ENCODE data around the gene PAK1. TPM values are rescaled to one million over a fixed set of nuclear protein-coding genes. Genes with fewer than 3 reads are reported as not detected.

Gene PAK1
- total RNA-seq = 10 to 100 TPM; 40.8 to 56.8 TPM

- ATAC-seq (replicated peaks in 1 of 2) (peak; percentile 80 to 81), DNase-seq (peak; percentile 86 to 89)
- H3K9me3 Mint-ChIP-seq = no peaks in the 10 kb centered on the region
- peaks cover 0 to 2% of the 10 kb centered on the region in 2 donors for H3K36me3 Mint-ChIP-seq (ENCODE audit: insufficient read depth in 2 of 2)
- H3K27me3 Mint-ChIP-seq (ENCODE audit: low read depth) = peaks cover 20% of the 10 kb centered on the region
- H3K27ac Mint-ChIP-seq = peak within 1 kb of the TSS; percentile 69
- peak within 1 kb of the TSS; percentile 89 to 91 for H3K4me3 Mint-ChIP-seq
- peaks cover 4% of the 10 kb centered on the region for H3K4me1 Mint-ChIP-seq (ENCODE audit: low read depth)
Observed at GRCh38 chr11:77473801-77474683, at the start of gene PAK1. TSS of gene PAK1 (minus strand) at chr11:77474094. CDS start at chr11:77392520, 81,574 bp downstream.

- Mint-ChIP-seq H3K4me1 (ENCODE audit: low read depth) (no peaks in the 10 kb centered on the region), H3K9me3 (no peaks in the 10 kb centered on the region), H3K4me3 (no peak overlapping the region), H3K36me3 (ENCODE audit: insufficient read depth in 2 of 2) (no peaks in the 10 kb centered on the region), H3K27ac (no peak overlapping the region), H3K27me3 (ENCODE audit: low read depth) (no peaks in the 10 kb centered on the region)
- ATAC-seq (replicated peaks in 1 of 2) = no peak
- DNase-seq = no peak
Observed at GRCh38 chr11:77522215-77522614, 48.3 kb upstream of the PAK1 start.

- Mint-ChIP-seq H3K4me1 (ENCODE audit: low read depth) (no peaks in the 10 kb centered on the region), H3K27ac (no peak overlapping the region), H3K9me3 (no peaks in the 10 kb centered on the region), H3K36me3 (ENCODE audit: insufficient read depth in 2 of 2) (no peaks in the 10 kb centered on the region), H3K27me3 (ENCODE audit: low read depth) (no peaks in the 10 kb centered on the region), H3K4me3 (no peak overlapping the region)
- no peak for ATAC-seq (replicated peaks in 1 of 2)
- no peak for DNase-seq
Observed at GRCh38 chr11:77519847-77520246, 46.0 kb upstream of the PAK1 start.

GRCh38 chr11:77518471-77518870, 44.6 kb upstream of the PAK1 start:
- Mint-ChIP-seq H3K27me3 (ENCODE audit: low read depth) (no peaks in the 10 kb centered on the region), H3K9me3 (no peaks in the 10 kb centered on the region), H3K27ac (no peak overlapping the region), H3K36me3 (ENCODE audit: insufficient read depth in 2 of 2) (no peaks in the 10 kb centered on the region), H3K4me1 (ENCODE audit: low read depth) (no peaks in the 10 kb centered on the region), H3K4me3 (no peak overlapping the region)
- DNase-seq (no peak), ATAC-seq (replicated peaks in 1 of 2) (no peak)

- DNase-seq = no peak
- Mint-ChIP-seq H3K4me3 (no peak overlapping the region), H3K27me3 (ENCODE audit: low read depth) (no peaks in the 10 kb centered on the region), H3K4me1 (ENCODE audit: low read depth) (no peaks in the 10 kb centered on the region), H3K27ac (no peak overlapping the region), H3K9me3 (no peaks in the 10 kb centered on the region), H3K36me3 (ENCODE audit: insufficient read depth in 2 of 2) (no peaks in the 10 kb centered on the region)
- no peak for ATAC-seq (replicated peaks in 1 of 2)
Observed at GRCh38 chr11:77517753-77518152, 43.9 kb upstream of the PAK1 start.

- ATAC-seq (replicated peaks in 1 of 2) = no peak
- DNase-seq = no peak
- Mint-ChIP-seq H3K27me3 (ENCODE audit: low read depth) (no peaks in the 10 kb centered on the region), H3K4me3 (no peak overlapping the region), H3K36me3 (ENCODE audit: insufficient read depth in 2 of 2) (no peaks in the 10 kb centered on the region), H3K4me1 (ENCODE audit: low read depth) (no peaks in the 10 kb centered on the region), H3K9me3 (no peaks in the 10 kb centered on the region), H3K27ac (no peak overlapping the region)
Observed at GRCh38 chr11:77517226-77517625, 43.3 kb upstream of the PAK1 start.

GRCh38 chr11:77515483-77515882, 41.6 kb upstream of the PAK1 start:
- H3K4me1 Mint-ChIP-seq (ENCODE audit: low read depth) = no peaks in the 10 kb centered on the region

GRCh38 chr11:77515063-77515462, 41.2 kb upstream of the PAK1 start:
- no peaks in the 10 kb centered on the region for H3K9me3 Mint-ChIP-seq
- H3K4me1 Mint-ChIP-seq (ENCODE audit: low read depth) = no peaks in the 10 kb centered on the region
- ATAC-seq (replicated peaks in 1 of 2) (no peak), DNase-seq (no peak)
- H3K36me3 Mint-ChIP-seq (ENCODE audit: insufficient read depth in 2 of 2) = no peaks in the 10 kb centered on the region
- H3K4me3 Mint-ChIP-seq = no peak overlapping the region
- no peaks in the 10 kb centered on the region for H3K27me3 Mint-ChIP-seq (ENCODE audit: low read depth)
- H3K27ac Mint-ChIP-seq = no peak overlapping the region

More at GRCh38 chr11:77515483-77515882, 41.6 kb upstream of the PAK1 start:
- Mint-ChIP-seq H3K4me3 (no peak overlapping the region), H3K9me3 (no peaks in the 10 kb centered on the region), H3K27me3 (ENCODE audit: low read depth) (no peaks in the 10 kb centered on the region), H3K27ac (no peak overlapping the region), H3K36me3 (ENCODE audit: insufficient read depth in 2 of 2) (no peaks in the 10 kb centered on the region)
- no peak for ATAC-seq (replicated peaks in 1 of 2)
- no peak for DNase-seq

GRCh38 chr11:77512092-77512491, 38.2 kb upstream of the PAK1 start:
- no peak for ATAC-seq (replicated peaks in 1 of 2)
- H3K4me3 Mint-ChIP-seq = no peak overlapping the region
- H3K27me3 Mint-ChIP-seq (ENCODE audit: low read depth) = peaks cover 6% of the 10 kb centered on the region
- no peaks in the 10 kb centered on the region for H3K36me3 Mint-ChIP-seq (ENCODE audit: insufficient read depth in 2 of 2)
- H3K27ac Mint-ChIP-seq = no peak overlapping the region
- H3K9me3 Mint-ChIP-seq = peaks cover 0 to 2% of the 10 kb centered on the region in 2 donors
- DNase-seq = no peak
- H3K4me1 Mint-ChIP-seq (ENCODE audit: low read depth) = no peaks in the 10 kb centered on the region

GRCh38 chr11:77510851-77511250, 37.0 kb upstream of the PAK1 start:
- DNase-seq (no peak), ATAC-seq (replicated peaks in 1 of 2) (no peak)
- no peaks in the 10 kb centered on the region for H3K4me1 Mint-ChIP-seq (ENCODE audit: low read depth)
- H3K36me3 Mint-ChIP-seq (ENCODE audit: insufficient read depth in 2 of 2) = no peaks in the 10 kb centered on the region
- no peak overlapping the region for H3K27ac Mint-ChIP-seq
- H3K27me3 Mint-ChIP-seq (ENCODE audit: low read depth) = peaks cover 18% of the 10 kb centered on the region
- H3K4me3 Mint-ChIP-seq = no peak overlapping the region
- H3K9me3 Mint-ChIP-seq = peaks cover 0 to 2% of the 10 kb centered on the region in 2 donors

GRCh38 chr11:77510095-77510494, 36.2 kb upstream of the PAK1 start:
- Mint-ChIP-seq H3K27me3 (ENCODE audit: low read depth) (peaks cover 25% of the 10 kb centered on the region), H3K9me3 (peaks cover 0 to 2% of the 10 kb centered on the region in 2 donors), H3K4me3 (no peak overlapping the region), H3K4me1 (ENCODE audit: low read depth) (no peaks in the 10 kb centered on the region), H3K27ac (no peak overlapping the region), H3K36me3 (ENCODE audit: insufficient read depth in 2 of 2) (no peaks in the 10 kb centered on the region)
- DNase-seq (no peak), ATAC-seq (replicated peaks in 1 of 2) (no peak)

GRCh38 chr11:77508019-77508418, 34.1 kb upstream of the PAK1 start:
- H3K27ac Mint-ChIP-seq = no peak overlapping the region
- ATAC-seq (replicated peaks in 1 of 2) (no peak), DNase-seq (no peak)
- peaks cover 27% of the 10 kb centered on the region for H3K27me3 Mint-ChIP-seq (ENCODE audit: low read depth)
- no peak overlapping the region for H3K4me3 Mint-ChIP-seq
- H3K36me3 Mint-ChIP-seq (ENCODE audit: insufficient read depth in 2 of 2) = no peaks in the 10 kb centered on the region
- H3K9me3 Mint-ChIP-seq = peaks cover 0 to 2% of the 10 kb centered on the region in 2 donors
- no peaks in the 10 kb centered on the region for H3K4me1 Mint-ChIP-seq (ENCODE audit: low read depth)

GRCh38 chr11:77506857-77507256, 33.0 kb upstream of the PAK1 start:
- ATAC-seq (replicated peaks in 1 of 2) = no peak
- H3K27ac Mint-ChIP-seq = no peak overlapping the region
- H3K27me3 Mint-ChIP-seq (ENCODE audit: low read depth) = peaks cover 39% of the 10 kb centered on the region
- no peak overlapping the region for H3K4me3 Mint-ChIP-seq
- H3K4me1 Mint-ChIP-seq (ENCODE audit: low read depth) = no peaks in the 10 kb centered on the region
- no peaks in the 10 kb centered on the region for H3K36me3 Mint-ChIP-seq (ENCODE audit: insufficient read depth in 2 of 2)
- DNase-seq = no peak
- H3K9me3 Mint-ChIP-seq = peaks cover 0 to 2% of the 10 kb centered on the region in 2 donors

GRCh38 chr11:77505956-77506355, 32.1 kb upstream of the PAK1 start:
- H3K27ac Mint-ChIP-seq = no peak overlapping the region
- no peak overlapping the region for H3K4me3 Mint-ChIP-seq
- H3K27me3 Mint-ChIP-seq (ENCODE audit: low read depth) = peaks cover 47% of the 10 kb centered on the region
- H3K36me3 Mint-ChIP-seq (ENCODE audit: insufficient read depth in 2 of 2) = no peaks in the 10 kb centered on the region
- H3K9me3 Mint-ChIP-seq = peaks cover 0 to 2% of the 10 kb centered on the region in 2 donors
- peaks cover 6% of the 10 kb centered on the region for H3K4me1 Mint-ChIP-seq (ENCODE audit: low read depth)
- DNase-seq (no peak), ATAC-seq (replicated peaks in 1 of 2) (no peak)
